Esophagus squamous epithelium (tissue), 4 donors: ENCODE results near the gene BBOX1.
A peak's percentile ranks its signal among the peaks of the same experiment; 100 is the strongest.

Experiments used
- POLR2A ChIP-seq, 4 donors: fragments of 450-650 bp; IDR thresholded peaks; one replicate each; pipeline ENCODE4 v1.6.1; 2017; ENCODE audit warnings: antibody characterized with exemption in 4 of 4, mild to moderate bottlenecking in 4 of 4, moderate library complexity in 3 of 4
- TF ChIP-seq, protein P1 (sequence below), 6 experiments: fragments of 450-650 bp in 4 of 6; fragments of 200-600 bp in 2 of 6; sonication (generic) in 2 of 6; IDR thresholded peaks; one replicate each; pipeline ENCODE4 v1.5.1; 2016 to 2019; ENCODE audit warnings: antibody characterized with exemption in 6 of 6, mild to moderate bottlenecking in 4 of 6, moderate library complexity in 4 of 6

DNA sequence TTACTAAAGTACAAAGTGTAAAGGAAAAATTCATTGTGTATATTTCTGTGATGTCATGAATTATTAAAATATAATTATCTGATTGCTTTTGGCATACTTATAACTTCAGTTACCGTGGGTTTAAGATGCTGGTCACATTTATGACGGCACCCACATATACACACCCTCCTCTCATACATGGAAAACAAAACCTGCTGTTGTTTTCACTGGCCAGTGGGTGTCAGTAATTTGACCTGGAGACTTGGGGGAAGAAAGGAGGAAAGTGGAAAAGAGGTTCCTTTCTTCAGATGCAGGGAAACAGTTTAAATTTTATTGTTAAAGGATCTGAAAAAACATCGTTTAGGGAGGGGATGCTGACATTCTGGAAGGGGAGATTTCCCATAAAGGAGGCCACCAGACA, 742 bp upstream of the BBOX1 start:
- TF ChIP-seq, protein P1, sequence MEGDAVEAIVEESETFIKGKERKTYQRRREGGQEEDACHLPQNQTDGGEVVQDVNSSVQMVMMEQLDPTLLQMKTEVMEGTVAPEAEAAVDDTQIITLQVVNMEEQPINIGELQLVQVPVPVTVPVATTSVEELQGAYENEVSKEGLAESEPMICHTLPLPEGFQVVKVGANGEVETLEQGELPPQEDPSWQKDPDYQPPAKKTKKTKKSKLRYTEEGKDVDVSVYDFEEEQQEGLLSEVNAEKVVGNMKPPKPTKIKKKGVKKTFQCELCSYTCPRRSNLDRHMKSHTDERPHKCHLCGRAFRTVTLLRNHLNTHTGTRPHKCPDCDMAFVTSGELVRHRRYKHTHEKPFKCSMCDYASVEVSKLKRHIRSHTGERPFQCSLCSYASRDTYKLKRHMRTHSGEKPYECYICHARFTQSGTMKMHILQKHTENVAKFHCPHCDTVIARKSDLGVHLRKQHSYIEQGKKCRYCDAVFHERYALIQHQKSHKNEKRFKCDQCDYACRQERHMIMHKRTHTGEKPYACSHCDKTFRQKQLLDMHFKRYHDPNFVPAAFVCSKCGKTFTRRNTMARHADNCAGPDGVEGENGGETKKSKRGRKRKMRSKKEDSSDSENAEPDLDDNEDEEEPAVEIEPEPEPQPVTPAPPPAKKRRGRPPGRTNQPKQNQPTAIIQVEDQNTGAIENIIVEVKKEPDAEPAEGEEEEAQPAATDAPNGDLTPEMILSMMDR (IDR thresholded peaks at IDR 0.05), result peak in 2 of 6 experiments; percentile 10 to 25
- TF ChIP-seq POLR2A (IDR thresholded peaks at IDR 0.05), result no peak
